Hematopoietic multipotent progenitor cell treated with erythropoietin and hydrocortisone succinate and interleukin-3 and kit ligand, for 15 days (in vitro differentiated cells): ENCODE measurements around the gene IGF1.

ENCODE experiments used
- DNase-seq: peaks from one replicate; pipeline ENCODE4 v3.0.0-alpha.2; 2015; ENCODE audit warnings: low spot score

IGF1 gene

GRCh38 chr12:102496591-102496990 lies 16.2 kb upstream of the IGF1 start:
- DNase-seq = no peak

GRCh38 chr12:102487226-102487625 lies 6.9 kb upstream of the IGF1 start:
- DNase-seq = no peak

- DNase-seq = no peak
These were observed 5.8 kb upstream of the IGF1 start for GRCh38 chr12:102486153-102486552.

GRCh38 chr12:102484428-102484958 lies 4.1 kb upstream of the IGF1 start:
- peak; percentile 56 for DNase-seq

- no peak for DNase-seq
These were observed 3.7 kb upstream of the IGF1 start for GRCh38 chr12:102484017-102484416.

GRCh38 chr12:102483466-102483865 lies 3.1 kb upstream of the IGF1 start:
- no peak for DNase-seq

GRCh38 chr12:102481705-102482425 lies 1.5 kb upstream of the IGF1 start:
- DNase-seq = no peak

GRCh38 chr12:102479939-102480338 lies 424 bp downstream of the IGF1 start:
- DNase-seq = no peak

- DNase-seq = no peak
These were observed 1.1 kb downstream of the IGF1 start for GRCh38 chr12:102479099-102479885.

- no peak for DNase-seq
These were observed 1.8 kb downstream of the IGF1 start for GRCh38 chr12:102478405-102479098.

- DNase-seq = no peak
These were observed 5.0 kb downstream of the IGF1 start for GRCh38 chr12:102475355-102475754.

GRCh38 chr12:102474438-102475064 lies 5.8 kb downstream of the IGF1 start:
- no peak for DNase-seq

- DNase-seq = no peak
These were observed 7.9 kb downstream of the IGF1 start for GRCh38 chr12:102472496-102472895.

- no peak for DNase-seq
These were observed 8.8 kb downstream of the IGF1 start for GRCh38 chr12:102471556-102471955.

GRCh38 chr12:102470945-102471344 lies 9.4 kb downstream of the IGF1 start:
- no peak for DNase-seq

GRCh38 chr12:102468261-102468915 lies 12.0 kb downstream of the IGF1 start:
- no peak for DNase-seq

- no peak for DNase-seq
These were observed 14.4 kb downstream of the IGF1 start for GRCh38 chr12:102465762-102466560.

- no peak for DNase-seq
These were observed 16.6 kb downstream of the IGF1 start for GRCh38 chr12:102463659-102464249.

- DNase-seq = no peak
These were observed 17.4 kb downstream of the IGF1 start for GRCh38 chr12:102462795-102463465.

GRCh38 chr12:102462386-102462785 lies 18.0 kb downstream of the IGF1 start:
- DNase-seq = no peak
